ENCODE data around the gene SLIT3. TPM values are rescaled to one million over a fixed set of nuclear protein-coding genes. Genes with fewer than 3 reads are reported as not detected.

Gene SLIT3
- total RNA-seq, 1 experiment from 2014 or later: 0.92 TPM

GRCh38 chr5:169182797-169183196 is 118.1 kb downstream of the SLIT3 start:
- TF ChIP-seq CTCF (conservative IDR thresholded peaks at IDR 0.05): no peak
- Histone ChIP-seq H2BK12ac (ENCODE audit: insufficient read length, low read depth, low read length) (no peak overlapping the region), H3K23ac (ENCODE audit: insufficient read length, low read depth, low read length) (no peak overlapping the region), H3K27me3 (ENCODE audit: insufficient read depth, low read length) (no peaks in the 10 kb centered on the region), H3K79me2 (ENCODE audit: insufficient read depth, low read length) (no peaks in the 10 kb centered on the region), H2AK5ac (ENCODE audit: insufficient read length, low read length) (no peak overlapping the region), H3K56ac (ENCODE audit: insufficient read length, low read depth, low read length) (no peak overlapping the region), H3K23me2 (ENCODE audit: insufficient read length, low read depth, low read length, poor library complexity, severe bottlenecking) (no peaks in the 10 kb centered on the region), H2BK120ac (ENCODE audit: low read depth, low read length, poor library complexity, severe bottlenecking) (no peak overlapping the region), H2BK15ac (ENCODE audit: low read depth, low read length) (no peak overlapping the region), H3K4ac (ENCODE audit: low read depth, low read length) (no peak overlapping the region), H3T11ph (ENCODE audit: low read length) (no peak overlapping the region), H2AFZ (ENCODE audit: low read length) (no peak overlapping the region), H4K20me1 (ENCODE audit: control insufficient read depth, insufficient read depth, insufficient read length) (no peaks in the 10 kb centered on the region), H3K79me1 (ENCODE audit: insufficient read depth, low read depth, low read length, poor library complexity, severe bottlenecking) (no peaks in the 10 kb centered on the region), H3K4me2 (ENCODE audit: insufficient read depth, insufficient read length, low read length) (no peak overlapping the region), H3K14ac (ENCODE audit: insufficient read depth, low read length) (no peak overlapping the region), H3K9ac (ENCODE audit: extremely low read depth, insufficient read length, low read length) (no peak overlapping the region), H4K91ac (ENCODE audit: insufficient read length, low read depth, low read length) (no peak overlapping the region), H2BK20ac (ENCODE audit: low read depth, low read length, poor library complexity, severe bottlenecking) (no peak overlapping the region), H3K18ac (ENCODE audit: insufficient read length, low read depth, low read length) (no peak overlapping the region), H3K4me1 (ENCODE audit: insufficient read depth, low read length) (no peaks in the 10 kb centered on the region; the same call in 1 of the 2 replicates), H2BK5ac (ENCODE audit: insufficient read length, low read length) (no peak overlapping the region), H4K5ac (ENCODE audit: insufficient read length, low read depth, low read length) (no peak overlapping the region), H3K27ac (ENCODE audit: insufficient read length, low read depth, low read length) (no peak overlapping the region), H4K8ac (replicated peaks; ENCODE audit: insufficient read length, low read depth, low read length) (no peak overlapping the region), H3K9me3 (ENCODE audit: control insufficient read depth, low read depth, low read length) (no peaks in the 10 kb centered on the region)
- Mint-ChIP-seq H3K27ac (no peak overlapping the region), H3K4me1 (peaks cover 6 to 7% of the 10 kb centered on the region in 2 experiments), H3K36me3 (ENCODE audit: insufficient read depth in 1 of 3, low read depth in 3 of 3) (no peaks in the 10 kb centered on the region), H3K9me3 (no peaks in the 10 kb centered on the region), H3K4me3 (no peak overlapping the region), H3K27me3 (ENCODE audit: low read depth) (peaks cover 6% of the 10 kb centered on the region)
- no CpG with 5 or more reads among the region's 4 CpGs for WGBS (ENCODE audit: extremely low coverage, insufficient read length, low lambda C conversion rate)
- no peak for DNase-seq
